Stimulated activated naive CD4-positive, alpha-beta T cell treated with Interleukin-2 at 50 U/mL for 16 hours (primary cell): ENCODE data around the gene SEMA4D.
A peak's percentile ranks its signal among the peaks of the same experiment; 100 is the strongest.

Experiments
- DNase-seq: peaks from one replicate; lab custom pipeline; 2025; lab: John Stamatoyannopoulos, UW

SEMA4D gene

GRCh38 chr9:89312222-89312571 lies 185.7 kb downstream of the SEMA4D start:
- no peak for DNase-seq

- peak; percentile 30 for DNase-seq
Measured at GRCh38 chr9:89311346-89312221, 186.3 kb downstream of the SEMA4D start.
